GM12878 (cell line): ENCODE measurements around the gene UTP3. TPM values are rescaled to one million over a fixed set of nuclear protein-coding genes. Genes with fewer than 3 reads are reported as not detected.
"Not testable (repeated sequence)": the region's sequence is repeated elsewhere in the genome, so short reads cannot be mapped to it uniquely, and the experiment has no call there.

Experiments
- ATAC-seq: fragments of 200-7000 bp; cut with Tn5 transposase; 3 replicates; pipeline ENCODE4 v1.9.1; 2020; ENCODE audit warnings: mild to moderate bottlenecking, moderate library complexity
- BruUV-seq: library from RNA; stranded (reverse); fragments of 400-500 nt; replicated peaks from 2 replicates; lab custom pipeline; 2021; lab: Mats Ljungman, UMichigan
- CTCF ChIA-PET: fragments of 300-600 bp; sonication (Branson Sonifier 250); formaldehyde crosslinking; extraction: SDS; loops from one replicate; lab custom pipeline; 2021; ENCODE audit warnings: inconsistent platforms; lab: Yijun Ruan, JAX
- POLR2A ChIA-PET: fragments of 350-600 bp; formaldehyde crosslinking; extraction: SDS; loops from one replicate; lab custom pipeline; 2021; ENCODE audit warnings: inconsistent platforms; lab: Charles Lee
- RAD21 ChIA-PET: fragments of 300-600 bp; sonication (Branson Sonifier 250); formaldehyde crosslinking; loops from one replicate; lab custom pipeline; 2023; ENCODE audit warnings: antibody characterized with exemption; ENCODE audit not compliant: unreplicated experiment; lab: Charles Lee
- SMC1A ChIA-PET: fragments of 300-600 bp; sonication (Branson Sonifier 250); formaldehyde crosslinking; loops from one replicate; lab custom pipeline; 2023; ENCODE audit not compliant: unreplicated experiment, uncharacterized antibody; lab: Charles Lee
- DNase-seq: peaks from one replicate; pipeline ENCODE4 v3.0.0-alpha.2; 2011; ENCODE audit warnings: low read depth, low spot score
- FAIRE-seq: peaks from 3 replicates; lab custom pipeline; 2011; peaks lifted over from hg19 to GRCh38; lab: Jason Lieb, UNC
- H2AFZ ChIP-seq: 2 replicates; pipeline ENCODE4 v1.6.0; 2011; ENCODE audit warnings: low read depth, low read length, control low read depth; ENCODE audit not compliant: control insufficient read depth
- H3K27ac ChIP-seq: 2 replicates; pipeline ENCODE4 v1.5.1; 2011; ENCODE audit warnings: control low read depth; ENCODE audit not compliant: control insufficient read depth, insufficient read depth
- H3K27me3 ChIP-seq, 2 experiments: replicated peaks in 1 of 2; 2 replicates each; pipeline versions ENCODE4 v1.6.0 to v1.6.1; 2011; ENCODE audit warnings: low read length in 1 of 2; ENCODE audit not compliant: control insufficient read depth in 2 of 2, insufficient read depth in 2 of 2
- H3K36me3 ChIP-seq, 2 experiments: 2 replicates each; pipeline ENCODE4 v1.5.1; 2011; ENCODE audit warnings: low read length in 1 of 2; ENCODE audit not compliant: control insufficient read depth in 2 of 2, insufficient read depth in 2 of 2
- H3K4me1 ChIP-seq: 2 replicates; pipeline ENCODE4 v1.6.1; 2011; ENCODE audit warnings: mild to moderate bottlenecking, low read length, moderate library complexity, mixed read lengths; ENCODE audit not compliant: control insufficient read depth, insufficient read depth
- H3K4me2 ChIP-seq: 2 replicates; pipeline ENCODE4 v1.6.0; 2011; ENCODE audit warnings: control low read depth; ENCODE audit not compliant: control insufficient read depth, insufficient read depth
- H3K4me3 ChIP-seq: fragments of 200-600 bp; sonication (generic); 2 replicates; pipeline ENCODE4 v1.5.1; 2016
- H3K79me2 ChIP-seq: 2 replicates; pipeline ENCODE4 v1.6.0; 2011; ENCODE audit warnings: low read length; ENCODE audit not compliant: control insufficient read depth, insufficient read depth
- H3K9ac ChIP-seq: 2 replicates; pipeline ENCODE4 v1.8.0; 2011; ENCODE audit warnings: low read length, control low read depth, mixed read lengths; ENCODE audit not compliant: control insufficient read depth, insufficient read depth
- H3K9me3 ChIP-seq: replicated peaks from 3 replicates; pipeline ENCODE4 v1.5.1; 2011; ENCODE audit warnings: mild to moderate bottlenecking, low read length; ENCODE audit not compliant: control insufficient read depth, insufficient read depth
- H4K20me1 ChIP-seq: 2 replicates; pipeline ENCODE4 v1.6.0; 2011; ENCODE audit not compliant: control insufficient read depth, insufficient read depth
- EGR1 ChIP-seq, 2 experiments: IDR thresholded peaks; 1 replicate in 1 of 2; 2 replicates in 1 of 2; pipeline ENCODE4 v1.6.1; 2011 to 2012; ENCODE audit warnings: low read depth in 2 of 2, low read length in 2 of 2, borderline replicate concordance in 1 of 2, mild to moderate bottlenecking in 1 of 2, moderate library complexity in 1 of 2
- MXI1 ChIP-seq: fragments of 150-350 bp; IDR thresholded peaks from 2 replicates; pipeline ENCODE4 v1.6.1; 2011; ENCODE audit warnings: low read depth, mild to moderate bottlenecking, inconsistent platforms, low read length, improper control_type of control experiment
- SMC3 ChIP-seq: IDR thresholded peaks from 2 replicates; pipeline ENCODE4 v1.6.1; 2011; ENCODE audit warnings: low read length, improper control_type of control experiment, borderline replicate concordance
- ZNF622 ChIP-seq: fragments of 450-650 bp; IDR thresholded peaks from 2 replicates; pipeline ENCODE4 v1.6.1; 2017; ENCODE audit warnings: mild to moderate bottlenecking, inconsistent platforms
- WGBS: methylation state at CpG from one replicate; pipeline ENCODE4 v1.1.6; 2016; ENCODE audit warnings: low lambda C conversion rate; ENCODE audit not compliant: insufficient replicate concordance, insufficient coverage; ENCODE audit errors: missing lambda C conversion rate; 5-methylcytosine and 5-hydroxymethylcytosine counted together
- in situ Hi-C: fragments of 300-500 bp; cut with MboI; formaldehyde crosslinking; loops from 9 replicates; pipeline ENCODE4 v1.14.3; 2018; ENCODE audit warnings: mixed read lengths
- intact Hi-C: fragments of 100-400 bp; cut with micrococcal nuclease; formaldehyde crosslinking; loops from one replicate; pipeline ENCODE4 v1.14.2; 2022; ENCODE audit not compliant: unreplicated experiment
- polyA plus RNA-seq, 11 experiments: library from polyadenylated mRNA; depleted of rRNA in 4 of 11; unstranded in 6 of 11; stranded (reverse) in 5 of 11; fragments of >200 nt; fragmentation: Nextera tagmentation in 4 of 11; fragmentation: Illumina TruSeq in 1 of 11; extraction: Ambion mirVana in 4 of 11; extraction: Trizol in 1 of 11; gene quantifications; 1 replicate in 1 of 11; 2 replicates in 10 of 11; pipeline versions ENCODE4 v1.2.1 to v1.2.3, GENCODE V29; 2011 to 2016; ENCODE audit warnings: inconsistent platforms in 2 of 11, missing spikeins in 2 of 11, low read depth in 1 of 11
- total RNA-seq, 4 experiments: library from RNA; depleted of rRNA in 3 of 4; stranded (reverse); fragments of >200 nt in 3 of 4; fragmentation: Illumina TruSeq in 1 of 4; extraction: Trizol in 1 of 4; gene quantifications; 2 replicates each; pipeline versions ENCODE4 v1.2.1 to v1.2.3, GENCODE V29; 2013 to 2021
- TF ChIP-seq, protein P1 (sequence below): IDR thresholded peaks from 2 replicates; pipeline ENCODE4 v1.6.1; 2011; ENCODE audit warnings: low read depth, low read length, improper control_type of control experiment, borderline replicate concordance
- TF ChIP-seq, protein P2 (sequence below): fragments of 450-650 bp; IDR thresholded peaks from 2 replicates; pipeline ENCODE4 v1.6.1; 2016; ENCODE audit warnings: mild to moderate bottlenecking, moderate library complexity, borderline replicate concordance

The UTP3 gene
- total and polyA plus RNA-seq, 10 of the 15 experiments (the other 5 are each of a cell fraction or from before 2014, with no cell fraction given): 15.8 to 60.7 (median 22.5) TPM

DNA sequence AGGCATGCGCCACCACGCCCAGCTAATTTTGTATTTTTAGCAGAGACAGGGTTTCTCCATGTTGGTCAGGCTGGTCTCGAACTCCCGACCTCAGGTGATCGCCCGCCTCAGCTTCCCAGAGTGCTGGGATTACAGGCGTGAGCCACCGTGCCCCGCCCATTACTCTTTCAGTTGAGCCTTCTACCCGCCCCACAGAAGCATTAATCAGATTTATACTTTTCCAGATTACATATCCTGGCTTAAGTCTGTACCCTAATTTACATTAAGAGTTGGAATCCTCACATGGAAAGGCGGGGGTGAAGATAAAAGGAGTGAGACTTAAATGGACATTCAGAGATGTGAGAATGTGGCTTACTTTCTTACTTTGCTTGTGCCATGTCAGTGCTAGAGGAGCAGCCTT, 38.2 kb downstream of the UTP3 start:
- SMC1A ChIA-PET: interaction anchor here (1.6 to 1.7 kb wide), 2 partner anchors 8 to 33 kb away, joined by 4 read pairs; no protein-coding TSS in a partner anchor
- WGBS: 74% methylated on average over 11 of the region's 11 CpGs
- H3K36me3 ChIP-seq, H3K9me3 ChIP-seq, FAIRE-seq, H4K20me1 ChIP-seq, intact Hi-C loops, POLR2A ChIA-PET, ATAC-seq, in situ Hi-C loops, H3K4me3 ChIP-seq, DNase-seq, H3K4me2 ChIP-seq, H3K79me2 ChIP-seq, RAD21 ChIA-PET, H3K4me1 ChIP-seq, H2AFZ ChIP-seq, H3K9ac ChIP-seq, H3K27me3 ChIP-seq, BruUV-seq, H3K27ac ChIP-seq: not testable (repeated sequence)
- CTCF ChIA-PET: interaction anchor here (0.8 to 1.0 kb wide), 2 partner anchors 9 to 23 kb away, joined by 3 read pairs; no protein-coding TSS in a partner anchor

DNA sequence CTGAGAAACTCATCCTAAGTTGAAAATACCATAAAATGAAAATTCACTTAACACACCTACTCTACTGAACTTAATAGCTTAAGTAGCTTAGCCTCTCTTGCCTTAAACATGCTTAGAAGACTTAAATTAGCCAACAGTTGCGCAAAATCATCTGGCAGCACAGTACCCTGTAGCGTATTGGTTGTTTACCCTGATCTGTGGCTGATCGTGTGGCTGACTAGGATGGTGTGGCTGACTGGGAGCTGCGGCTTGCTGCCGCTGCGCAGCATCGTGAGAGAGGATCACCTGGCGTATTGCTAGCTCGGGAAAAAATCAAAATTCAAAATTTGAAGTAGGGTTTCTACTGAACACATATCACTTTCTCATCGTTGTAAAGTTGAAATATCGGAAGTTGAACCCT, 39.8 kb downstream of the UTP3 start:
- Histone ChIP-seq H3K9ac (no peak overlapping the region), H2AFZ (no peak overlapping the region), H3K4me1 (peaks cover 6% of the 10 kb centered on the region), H3K79me2 (no peaks in the 10 kb centered on the region), H4K20me1 (no peaks in the 10 kb centered on the region), H3K4me3 (no peak overlapping the region), H3K36me3 (no peaks in the 10 kb centered on the region), H3K27ac (no peak overlapping the region), H3K9me3 (no peaks in the 10 kb centered on the region), H3K4me2 (no peak overlapping the region), H3K27me3 (no peaks in the 10 kb centered on the region)
- no TSS peak for BruUV-seq
- CTCF ChIA-PET: interaction anchor here (0.7 to 1.5 kb wide), 3 partner anchors 9 to 15 kb away, joined by 4 read pairs; no protein-coding TSS in a partner anchor
- 93% methylated on average over 11 of the region's 11 CpGs for WGBS
- DNase-seq (no peak), ATAC-seq (no peak), FAIRE-seq (no peak)
- in situ Hi-C loops (no loop called here), intact Hi-C loops (no loop called here)
- TF ChIP-seq EGR1 (IDR thresholded peaks at IDR 0.05; ENCODE audit: borderline replicate concordance in 1 of 2, low read depth in 2 of 2, low read length in 2 of 2) (no peak), SMC3 (no peak), MXI1 (no peak), ZNF622 (no peak)
- TF ChIP-seq, protein P1, sequence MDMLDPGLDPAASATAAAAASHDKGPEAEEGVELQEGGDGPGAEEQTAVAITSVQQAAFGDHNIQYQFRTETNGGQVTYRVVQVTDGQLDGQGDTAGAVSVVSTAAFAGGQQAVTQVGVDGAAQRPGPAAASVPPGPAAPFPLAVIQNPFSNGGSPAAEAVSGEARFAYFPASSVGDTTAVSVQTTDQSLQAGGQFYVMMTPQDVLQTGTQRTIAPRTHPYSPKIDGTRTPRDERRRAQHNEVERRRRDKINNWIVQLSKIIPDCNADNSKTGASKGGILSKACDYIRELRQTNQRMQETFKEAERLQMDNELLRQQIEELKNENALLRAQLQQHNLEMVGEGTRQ: no peak
- TF ChIP-seq, protein P2, sequence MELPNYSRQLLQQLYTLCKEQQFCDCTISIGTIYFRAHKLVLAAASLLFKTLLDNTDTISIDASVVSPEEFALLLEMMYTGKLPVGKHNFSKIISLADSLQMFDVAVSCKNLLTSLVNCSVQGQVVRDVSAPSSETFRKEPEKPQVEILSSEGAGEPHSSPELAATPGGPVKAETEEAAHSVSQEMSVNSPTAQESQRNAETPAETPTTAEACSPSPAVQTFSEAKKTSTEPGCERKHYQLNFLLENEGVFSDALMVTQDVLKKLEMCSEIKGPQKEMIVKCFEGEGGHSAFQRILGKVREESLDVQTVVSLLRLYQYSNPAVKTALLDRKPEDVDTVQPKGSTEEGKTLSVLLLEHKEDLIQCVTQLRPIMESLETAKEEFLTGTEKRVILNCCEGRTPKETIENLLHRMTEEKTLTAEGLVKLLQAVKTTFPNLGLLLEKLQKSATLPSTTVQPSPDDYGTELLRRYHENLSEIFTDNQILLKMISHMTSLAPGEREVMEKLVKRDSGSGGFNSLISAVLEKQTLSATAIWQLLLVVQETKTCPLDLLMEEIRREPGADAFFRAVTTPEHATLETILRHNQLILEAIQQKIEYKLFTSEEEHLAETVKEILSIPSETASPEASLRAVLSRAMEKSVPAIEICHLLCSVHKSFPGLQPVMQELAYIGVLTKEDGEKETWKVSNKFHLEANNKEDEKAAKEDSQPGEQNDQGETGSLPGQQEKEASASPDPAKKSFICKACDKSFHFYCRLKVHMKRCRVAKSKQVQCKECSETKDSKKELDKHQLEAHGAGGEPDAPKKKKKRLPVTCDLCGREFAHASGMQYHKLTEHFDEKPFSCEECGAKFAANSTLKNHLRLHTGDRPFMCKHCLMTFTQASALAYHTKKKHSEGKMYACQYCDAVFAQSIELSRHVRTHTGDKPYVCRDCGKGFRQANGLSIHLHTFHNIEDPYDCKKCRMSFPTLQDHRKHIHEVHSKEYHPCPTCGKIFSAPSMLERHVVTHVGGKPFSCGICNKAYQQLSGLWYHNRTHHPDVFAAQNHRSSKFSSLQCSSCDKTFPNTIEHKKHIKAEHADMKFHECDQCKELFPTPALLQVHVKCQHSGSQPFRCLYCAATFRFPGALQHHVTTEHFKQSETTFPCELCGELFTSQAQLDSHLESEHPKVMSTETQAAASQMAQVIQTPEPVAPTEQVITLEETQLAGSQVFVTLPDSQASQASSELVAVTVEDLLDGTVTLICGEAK: no peak
- SMC1A ChIA-PET: interaction anchor here (0.8 to 2.3 kb wide), 5 partner anchors 8 to 120 kb away, joined by 3 to 8 read pairs (median 3); no protein-coding TSS in a partner anchor
- POLR2A ChIA-PET: no interaction called here
- RAD21 ChIA-PET: interaction anchor here (1.4 kb wide), 1 partner anchor 24 kb away, joined by 4 read pairs; no protein-coding TSS in a partner anchor
